OCI-LY7 (cell line): ENCODE results near the gene SLC13A1.

Experiments
- CTCF ChIP-seq: fragments of 200-600 bp; sonication (generic); conservative IDR thresholded peaks from 2 replicates; pipeline ENCODE4 v1.5.1; 2014; ENCODE audit warnings: mild to moderate bottlenecking, antibody characterized with exemption, low read length, moderate library complexity, mixed read lengths
- EZH2phosphoT487 ChIP-seq: fragments of 200-600 bp; sonication (generic); IDR thresholded peaks from 2 replicates; pipeline ENCODE4 v1.6.1; 2018; ENCODE audit warnings: low read depth, borderline replicate concordance, mild to moderate bottlenecking, mixed run types, antibody characterized with exemption, low read length, moderate library complexity, mixed read lengths

GRCh38 chr7:123120286-123120685 is 79.5 kb downstream of the SLC13A1 start:
- TF ChIP-seq EZH2phosphoT487 (no peak), CTCF (no peak)
